ENCODE measurements around the gene NIPA2. TPM values are rescaled to one million over a fixed set of nuclear protein-coding genes. Genes with fewer than 3 reads are reported as not detected.

NIPA2 gene
- polyA plus RNA-seq, 2 of the 4 experiments (the other 2 are of a cell fraction) = 120 to 153 TPM

GRCh38 chr15:22808761-22809280 lies 29.6 kb upstream of the NIPA2 start:
- Histone ChIP-seq H3K4me3 (no peak overlapping the region), H3K4me1 (no peaks in the 10 kb centered on the region), H3K9me3 (no peaks in the 10 kb centered on the region), H3K4me2 (no peak overlapping the region), H3K27ac (no peak overlapping the region)
- DNase-seq (ENCODE audit: low read depth in 1 of 2, low spot score in 1 of 2) = no peak
- no peak for TF ChIP-seq FOSB (CRISPR knock-in tag; IDR thresholded peaks at IDR 0.05)
- no peak for TF ChIP-seq FOSL2 (IDR thresholded peaks at IDR 0.05)
- no peak for TF ChIP-seq FOSL2 (CRISPR knock-in tag; IDR thresholded peaks at IDR 0.05)
- no peak for TF ChIP-seq HDAC2 (IDR thresholded peaks at IDR 0.05)
- TF ChIP-seq, protein P1, sequence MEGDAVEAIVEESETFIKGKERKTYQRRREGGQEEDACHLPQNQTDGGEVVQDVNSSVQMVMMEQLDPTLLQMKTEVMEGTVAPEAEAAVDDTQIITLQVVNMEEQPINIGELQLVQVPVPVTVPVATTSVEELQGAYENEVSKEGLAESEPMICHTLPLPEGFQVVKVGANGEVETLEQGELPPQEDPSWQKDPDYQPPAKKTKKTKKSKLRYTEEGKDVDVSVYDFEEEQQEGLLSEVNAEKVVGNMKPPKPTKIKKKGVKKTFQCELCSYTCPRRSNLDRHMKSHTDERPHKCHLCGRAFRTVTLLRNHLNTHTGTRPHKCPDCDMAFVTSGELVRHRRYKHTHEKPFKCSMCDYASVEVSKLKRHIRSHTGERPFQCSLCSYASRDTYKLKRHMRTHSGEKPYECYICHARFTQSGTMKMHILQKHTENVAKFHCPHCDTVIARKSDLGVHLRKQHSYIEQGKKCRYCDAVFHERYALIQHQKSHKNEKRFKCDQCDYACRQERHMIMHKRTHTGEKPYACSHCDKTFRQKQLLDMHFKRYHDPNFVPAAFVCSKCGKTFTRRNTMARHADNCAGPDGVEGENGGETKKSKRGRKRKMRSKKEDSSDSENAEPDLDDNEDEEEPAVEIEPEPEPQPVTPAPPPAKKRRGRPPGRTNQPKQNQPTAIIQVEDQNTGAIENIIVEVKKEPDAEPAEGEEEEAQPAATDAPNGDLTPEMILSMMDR (IDR thresholded peaks at IDR 0.05) = no peak
- TF ChIP-seq PBX3 (IDR thresholded peaks at IDR 0.05) = no peak
- TF ChIP-seq, protein P2, sequence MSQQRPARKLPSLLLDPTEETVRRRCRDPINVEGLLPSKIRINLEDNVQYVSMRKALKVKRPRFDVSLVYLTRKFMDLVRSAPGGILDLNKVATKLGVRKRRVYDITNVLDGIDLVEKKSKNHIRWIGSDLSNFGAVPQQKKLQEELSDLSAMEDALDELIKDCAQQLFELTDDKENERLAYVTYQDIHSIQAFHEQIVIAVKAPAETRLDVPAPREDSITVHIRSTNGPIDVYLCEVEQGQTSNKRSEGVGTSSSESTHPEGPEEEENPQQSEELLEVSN (IDR thresholded peaks at IDR 0.05; ENCODE audit: borderline replicate concordance, low read depth) = no peak
- TF ChIP-seq JUN (IDR thresholded peaks at IDR 0.05) = no peak
- TF ChIP-seq EP300 (IDR thresholded peaks at IDR 0.05) = no peak
- TF ChIP-seq ZC3H11A (IDR thresholded peaks at IDR 0.05) = no peak
- no peak for TF ChIP-seq KDM1A (IDR thresholded peaks at IDR 0.05; ENCODE audit: low read depth)
- TF ChIP-seq MAFK (IDR thresholded peaks at IDR 0.05; ENCODE audit: partially characterized antibody) = no peak
- TF ChIP-seq PHF8 (IDR thresholded peaks at IDR 0.05; ENCODE audit: borderline replicate concordance, low read depth) = no peak
- TF ChIP-seq EHMT2 (IDR thresholded peaks at IDR 0.05; ENCODE audit: low read depth) = no peak
- TF ChIP-seq ATOH8 (CRISPR knock-in tag; IDR thresholded peaks at IDR 0.05; ENCODE audit: low read depth) = no peak
- no peak for TF ChIP-seq JUNB (IDR thresholded peaks at IDR 0.05)
- TF ChIP-seq EHF (CRISPR knock-in tag; IDR thresholded peaks at IDR 0.05) = no peak
- no peak for TF ChIP-seq FOXS1 (CRISPR knock-in tag; IDR thresholded peaks at IDR 0.05)
- ChIA-PET POLR2A (no interaction called here), CTCF (no interaction called here)
- no peak for FAIRE-seq
- WGBS (ENCODE audit: missing lambda C conversion rate) = 89% methylated on average over 7 of the region's 7 CpGs
- no peak for ATAC-seq

- ATAC-seq = no peak
- POLR2A ChIA-PET = no interaction called here
- no peak overlapping the region for H3K4me3 ChIP-seq
- CTCF ChIA-PET = interaction anchor here (0.5 to 1.1 kb wide), 2 partner anchors 8 to 9 kb away, joined by 3 read pairs; no protein-coding TSS in a partner anchor
- H3K4me2 ChIP-seq = no peak overlapping the region
- no peaks in the 10 kb centered on the region for H3K9me3 ChIP-seq
- H3K4me1 ChIP-seq = no peaks in the 10 kb centered on the region
- TF ChIP-seq EP300 (IDR thresholded peaks at IDR 0.05) (no peak), MAZ (IDR thresholded peaks at IDR 0.05; ENCODE audit: borderline replicate concordance, low read depth, low read length) (no peak), KDM5A (IDR thresholded peaks at IDR 0.05) (no peak), ZC3H11A (IDR thresholded peaks at IDR 0.05) (no peak), ZNF302 (CRISPR knock-in tag; IDR thresholded peaks at IDR 0.05) (no peak), CBX2 (IDR thresholded peaks at IDR 0.05; ENCODE audit: borderline replicate concordance, low read depth) (no peak), ZSCAN20 (CRISPR knock-in tag; IDR thresholded peaks at IDR 0.05) (no peak), SMC3 (IDR thresholded peaks at IDR 0.05) (no peak)
- no peak for DNase-seq (ENCODE audit: low read depth in 1 of 2, low spot score in 1 of 2)
- H3K27ac ChIP-seq = no peak overlapping the region
- no peak for FAIRE-seq
- 94% methylated on average over 10 of the region's 10 CpGs for WGBS (ENCODE audit: missing lambda C conversion rate)
These were observed 28.2 kb upstream of the NIPA2 start for GRCh38 chr15:22810033-22810852.

All from A549 (cell line).